GM23248 (cell line): ENCODE results near the gene MLYCD.

Experiments used
- EZH2 ChIP-seq: fragments of 200-600 bp; sonication (generic); IDR thresholded peaks from 2 replicates; pipeline ENCODE4 v1.6.1; 2018; ENCODE audit warnings: antibody characterized with exemption, mild to moderate bottlenecking; ENCODE audit not compliant: insufficient read depth, poor library complexity, severe bottlenecking
- EZH2phosphoT487 ChIP-seq: fragments of 200-600 bp; sonication (generic); IDR thresholded peaks from 2 replicates; pipeline ENCODE4 v1.6.1; 2018; ENCODE audit warnings: antibody characterized with exemption, moderate library complexity, mild to moderate bottlenecking, low read depth; ENCODE audit not compliant: insufficient read depth

- TF ChIP-seq EZH2 = no peak
- no peak for TF ChIP-seq EZH2phosphoT487
These were observed 61.8 kb downstream of the MLYCD start for GRCh38 chr16:83960521-83961249.
